DND-41 (cell line): Measurements from ENCODE around the gene EPDR1.

Experiments
- ATAC-seq: fragments of 200-7000 bp; cut with Tn5 transposase; 3 replicates; pipeline ENCODE4 v1.9.1; 2021; ENCODE audit warnings: low read depth; ENCODE audit not compliant: insufficient read depth
- DNase-seq: peaks from one replicate; pipeline ENCODE4 v3.0.0-alpha.2; 2020
- H2AFZ ChIP-seq: 2 replicates; pipeline ENCODE4 v1.6.0; 2012; ENCODE audit warnings: low read depth, low read length
- H3K27ac ChIP-seq: 2 replicates; pipeline ENCODE4 v1.5.1; 2012; ENCODE audit warnings: low read length, inconsistent platforms
- H3K27me3 ChIP-seq: fragments of 200-600 bp; sonication (generic); 2 replicates; pipeline ENCODE4 v1.6.0; 2012; ENCODE audit warnings: low read length, mild to moderate bottlenecking, inconsistent platforms; ENCODE audit not compliant: insufficient read depth, poor library complexity
- H3K36me3 ChIP-seq: 2 replicates; pipeline ENCODE4 v1.5.1; 2012; ENCODE audit warnings: low read length, inconsistent platforms; ENCODE audit not compliant: insufficient read depth
- H3K4me1 ChIP-seq: 2 replicates; pipeline ENCODE4 v1.5.1; 2012; ENCODE audit warnings: mild to moderate bottlenecking, low read length; ENCODE audit not compliant: insufficient read depth
- H3K4me2 ChIP-seq: 2 replicates; pipeline ENCODE4 v1.6.0; 2012; ENCODE audit warnings: mild to moderate bottlenecking, moderate library complexity, low read length, inconsistent platforms; ENCODE audit not compliant: insufficient read depth
- H3K4me3 ChIP-seq, 2 experiments: fragments of 200-600 bp in 1 of 2; shearing (Covaris generic) in 1 of 2; 2 replicates each; pipeline ENCODE4 v1.5.1; 2012 to 2016; ENCODE audit warnings: inconsistent platforms in 2 of 2, low read length in 2 of 2, mild to moderate bottlenecking in 2 of 2, low read depth in 1 of 2, moderate library complexity in 1 of 2
- H3K79me2 ChIP-seq: 2 replicates; pipeline ENCODE4 v1.6.0; 2012; ENCODE audit warnings: low read length, inconsistent platforms; ENCODE audit not compliant: insufficient read depth
- H3K9ac ChIP-seq: 2 replicates; pipeline ENCODE4 v1.6.0; 2012; ENCODE audit warnings: low read depth, mild to moderate bottlenecking, inconsistent platforms, low read length, moderate library complexity
- H3K9me3 ChIP-seq: 2 replicates; pipeline ENCODE4 v1.5.1; 2012; ENCODE audit warnings: low read length, moderate library complexity, mild to moderate bottlenecking, inconsistent platforms; ENCODE audit not compliant: insufficient read depth, severe bottlenecking
- H4K20me1 ChIP-seq: 2 replicates; pipeline ENCODE4 v1.6.0; 2012; ENCODE audit warnings: low read length; ENCODE audit not compliant: insufficient read depth
- CTCF ChIP-seq: IDR thresholded peaks from 2 replicates; pipeline ENCODE4 v1.5.1; 2012; ENCODE audit warnings: borderline replicate concordance, low read length, moderate library complexity, mild to moderate bottlenecking; ENCODE audit not compliant: poor library complexity, severe bottlenecking; ENCODE audit errors: extremely low read depth
- EZH2 ChIP-seq: IDR thresholded peaks from 3 replicates; pipeline ENCODE4 v1.6.1; 2012; ENCODE audit warnings: borderline replicate concordance, low read depth, mild to moderate bottlenecking, moderate library complexity, low read length, inconsistent platforms; ENCODE audit not compliant: severe bottlenecking

Gene EPDR1

GRCh38 chr7:37981664-37982063 lies 61.2 kb downstream of the EPDR1 start:
- Histone ChIP-seq H3K4me2 (no peak overlapping the region), H3K27me3 (no peaks in the 10 kb centered on the region), H3K36me3 (no peaks in the 10 kb centered on the region), H3K27ac (no peak overlapping the region), H3K9ac (no peak overlapping the region), H4K20me1 (no peaks in the 10 kb centered on the region), H3K79me2 (no peaks in the 10 kb centered on the region), H2AFZ (no peak overlapping the region), H3K4me3 (no peak overlapping the region), H3K4me1 (no peaks in the 10 kb centered on the region), H3K9me3 (no peaks in the 10 kb centered on the region)
- DNase-seq (no peak), ATAC-seq (no peak)
- no peak for TF ChIP-seq EZH2
- no peak for TF ChIP-seq CTCF

- TF ChIP-seq EZH2: no peak
- TF ChIP-seq CTCF: no peak
- ATAC-seq: no peak
- no peak for DNase-seq
- Histone ChIP-seq H4K20me1 (no peaks in the 10 kb centered on the region), H2AFZ (no peak overlapping the region), H3K27me3 (no peaks in the 10 kb centered on the region), H3K9ac (no peak overlapping the region), H3K9me3 (no peaks in the 10 kb centered on the region), H3K4me3 (no peak overlapping the region), H3K27ac (no peak overlapping the region), H3K79me2 (no peaks in the 10 kb centered on the region), H3K4me1 (no peaks in the 10 kb centered on the region), H3K4me2 (no peak overlapping the region), H3K36me3 (no peaks in the 10 kb centered on the region)
Measured at GRCh38 chr7:37982423-37982822, 62.0 kb downstream of the EPDR1 start.

- ATAC-seq (no peak), DNase-seq (no peak)
- Histone ChIP-seq H3K9me3 (no peaks in the 10 kb centered on the region), H3K4me1 (no peaks in the 10 kb centered on the region), H3K9ac (no peak overlapping the region), H3K4me2 (no peak overlapping the region), H3K79me2 (no peaks in the 10 kb centered on the region), H2AFZ (no peak overlapping the region), H3K27me3 (no peaks in the 10 kb centered on the region), H3K36me3 (no peaks in the 10 kb centered on the region), H4K20me1 (no peaks in the 10 kb centered on the region), H3K27ac (no peak overlapping the region), H3K4me3 (no peak overlapping the region)
- no peak for TF ChIP-seq EZH2
- no peak for TF ChIP-seq CTCF
Measured at GRCh38 chr7:37984750-37985390, 64.4 kb downstream of the EPDR1 start.
